T-helper 1 cell (primary cell): ENCODE measurements around the gene TFRC.
"Not testable (repeated sequence)": the region's sequence is repeated elsewhere in the genome, so short reads cannot be mapped to it uniquely, and the experiment has no call there.

ENCODE experiments used
- DNase-seq, 5 donors: peaks; one replicate each; pipeline ENCODE4 v3.0.0-alpha.2; 2012 to 2020

The TFRC gene

GRCh38 chr3:196002721-196003120, 79.2 kb downstream of the TFRC start:
- not testable (repeated sequence) for DNase-seq

GRCh38 chr3:196001240-196001639, 80.7 kb downstream of the TFRC start:
- not testable (repeated sequence) for DNase-seq

DNA sequence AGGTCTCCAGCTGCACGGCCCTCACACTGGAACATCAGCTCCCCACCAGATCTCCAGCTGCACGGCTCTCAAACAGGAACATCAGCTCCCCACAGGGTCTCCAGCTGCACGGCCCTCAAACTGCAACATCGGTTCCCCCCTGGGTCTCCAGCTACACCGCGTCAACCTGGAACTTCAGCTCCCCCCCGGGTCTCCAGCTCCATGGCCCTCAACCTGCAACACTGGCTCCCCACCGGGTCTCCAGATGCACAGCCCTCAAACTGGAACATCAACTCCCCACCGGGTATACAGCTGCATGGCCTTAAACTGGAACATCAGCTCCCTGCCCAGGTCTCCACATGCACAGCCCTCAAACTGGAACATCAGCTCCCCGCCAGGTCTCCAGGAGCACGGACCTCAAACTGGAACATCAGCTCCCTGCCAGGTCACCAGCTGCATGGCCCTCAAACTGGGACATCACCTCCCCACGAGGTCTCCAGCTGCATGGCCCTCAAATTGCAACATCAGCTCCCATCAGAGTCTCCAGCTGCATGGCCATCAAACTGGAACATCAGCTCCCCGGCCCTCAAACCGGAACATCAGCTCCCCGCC, 81.4 kb downstream of the TFRC start:
- not testable (repeated sequence) for DNase-seq

DNA sequence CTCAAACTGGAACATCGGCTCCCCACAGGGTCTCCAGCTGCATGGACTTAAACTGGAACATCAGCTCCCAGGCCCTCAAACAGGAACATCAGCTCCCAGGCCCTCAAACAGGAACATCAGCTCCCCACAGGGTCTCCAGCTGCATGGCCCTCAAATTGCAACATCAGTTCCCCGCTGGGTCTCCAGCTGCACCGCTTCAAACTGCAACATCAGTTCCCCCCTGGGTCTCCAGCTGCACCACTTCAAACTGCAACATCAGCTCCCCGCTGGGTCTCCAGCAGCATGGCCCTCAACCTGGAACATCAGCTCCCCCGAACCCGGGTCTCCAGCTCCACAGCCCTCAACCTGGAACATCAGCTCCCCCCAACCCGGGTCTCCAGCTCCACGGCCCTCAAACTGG, 82.0 kb downstream of the TFRC start:
- DNase-seq: no peak
